DOHH2 (cell line): ENCODE data around the gene TAL2.

ENCODE experiments used
- H3F3A ChIP-seq: fragments of 200-600 bp; sonication (generic), shearing (Covaris generic); 2 replicates; pipeline ENCODE4 v1.6.0; 2016; ENCODE audit warnings: antibody characterized with exemption, mild to moderate bottlenecking; ENCODE audit not compliant: control insufficient read depth, insufficient read depth
- H3K27ac ChIP-seq: fragments of 200-600 bp; sonication (generic); 2 replicates; pipeline ENCODE4 v1.5.1; 2014; ENCODE audit warnings: low read depth, mild to moderate bottlenecking, low read length, moderate library complexity
- H3K27me3 ChIP-seq: fragments of 200-600 bp; sonication (generic); 2 replicates; pipeline ENCODE4 v1.6.1; 2014; ENCODE audit warnings: mild to moderate bottlenecking, low read length, mixed read lengths; ENCODE audit not compliant: control insufficient read depth
- H3K36me3 ChIP-seq: fragments of 200-600 bp; sonication (generic); 2 replicates; pipeline ENCODE4 v1.6.1; 2014; ENCODE audit warnings: mild to moderate bottlenecking, low read length, moderate library complexity, mixed read lengths; ENCODE audit not compliant: control insufficient read depth
- H3K4me1 ChIP-seq: fragments of 200-600 bp; sonication (generic); 2 replicates; pipeline ENCODE4 v1.6.1; 2014; ENCODE audit warnings: mild to moderate bottlenecking, low read length, mixed read lengths; ENCODE audit not compliant: control insufficient read depth
- H3K4me2 ChIP-seq: fragments of 200-600 bp; sonication (generic); 2 replicates; pipeline ENCODE4 v1.6.0; 2014; ENCODE audit warnings: mild to moderate bottlenecking, low read length, moderate library complexity
- H3K4me3 ChIP-seq: fragments of 200-600 bp; sonication (generic); 2 replicates; pipeline ENCODE4 v1.5.1; 2014; ENCODE audit warnings: mild to moderate bottlenecking, low read length, mixed read lengths
- H3K79me2 ChIP-seq: fragments of 200-600 bp; sonication (generic); 2 replicates; pipeline ENCODE4 v1.6.1; 2014; ENCODE audit warnings: mild to moderate bottlenecking, low read length, mixed read lengths; ENCODE audit not compliant: control insufficient read depth
- H3K9me2 ChIP-seq: fragments of 200-600 bp; sonication (generic); replicated peaks from 2 replicates; pipeline ENCODE4 v1.6.1; 2014; ENCODE audit warnings: mild to moderate bottlenecking, low read length, mixed read lengths; ENCODE audit not compliant: control insufficient read depth
- H3K9me3 ChIP-seq: fragments of 200-600 bp; sonication (generic); 2 replicates; pipeline ENCODE4 v1.6.1; 2014; ENCODE audit warnings: antibody characterized with exemption, low read length, mixed read lengths; ENCODE audit not compliant: control insufficient read depth, insufficient read depth
- H4K20me1 ChIP-seq: fragments of 200-600 bp; sonication (generic); 2 replicates; pipeline ENCODE4 v1.6.0; 2014; ENCODE audit warnings: low read depth, mild to moderate bottlenecking, antibody characterized with exemption, low read length, moderate library complexity; ENCODE audit not compliant: control insufficient read depth, insufficient read depth
- CTCF ChIP-seq: fragments of 200-600 bp; sonication (generic); IDR thresholded peaks from one replicate; pipeline ENCODE4 v1.5.1; 2014; ENCODE audit warnings: antibody characterized with exemption, mild to moderate bottlenecking, low read depth, low read length; ENCODE audit not compliant: poor library complexity, severe bottlenecking
- EZH2phosphoT487 ChIP-seq: fragments of 200-600 bp; sonication (generic); IDR thresholded peaks from 2 replicates; pipeline ENCODE4 v1.6.1; 2017; ENCODE audit warnings: borderline replicate concordance, mild to moderate bottlenecking, antibody characterized with exemption, low read length, moderate library complexity, mixed read lengths

TAL2 gene

GRCh38 chr9:105662184-105663104 lies at the start of gene TAL2:
Gene TAL2 (plus strand): TSS chr9:105662457. CDS start chr9:105662497, 40 bp downstream.
- no peaks in the 10 kb centered on the region for H3K27me3 ChIP-seq
- no peaks in the 10 kb centered on the region for H3K79me2 ChIP-seq
- no peaks in the 10 kb centered on the region for H4K20me1 ChIP-seq
- H3K4me1 ChIP-seq, result peaks cover 25% of the 10 kb centered on the region
- H3K9me3 ChIP-seq, result no peaks in the 10 kb centered on the region
- H3K4me3 ChIP-seq, result peak within 1 kb of the TSS; percentile 33
- H3F3A ChIP-seq, result no peaks in the 10 kb centered on the region
- no peaks in the 10 kb centered on the region for H3K36me3 ChIP-seq
- TF ChIP-seq EZH2phosphoT487 (no peak), CTCF (no peak)
- H3K4me2 ChIP-seq, result peak within 1 kb of the TSS; percentile 53
- H3K27ac ChIP-seq, result 0 out of 2 replicates have a peak within 1 kb of the TSS, but pooled peaks have one; percentile 9
- H3K9me2 ChIP-seq, result no peaks in the 10 kb centered on the region

- no peaks in the 10 kb centered on the region for H3K9me2 ChIP-seq
- H3K4me1 ChIP-seq, result no peaks in the 10 kb centered on the region
- no peaks in the 10 kb centered on the region for H3K9me3 ChIP-seq
- H4K20me1 ChIP-seq, result no peaks in the 10 kb centered on the region
- no peak overlapping the region for H3K27ac ChIP-seq
- no peak overlapping the region for H3K4me2 ChIP-seq
- H3K36me3 ChIP-seq, result no peaks in the 10 kb centered on the region; the same call in 1 of the 2 replicates
- no peak for TF ChIP-seq EZH2phosphoT487
- TF ChIP-seq CTCF, result no peak
- no peaks in the 10 kb centered on the region for H3K27me3 ChIP-seq
- H3K4me3 ChIP-seq, result no peak overlapping the region
- H3F3A ChIP-seq, result no peaks in the 10 kb centered on the region
- H3K79me2 ChIP-seq, result no peaks in the 10 kb centered on the region
Measured at GRCh38 chr9:105621001-105621400, 41.3 kb upstream of the TAL2 start.

- no peaks in the 10 kb centered on the region for H3K79me2 ChIP-seq
- no peaks in the 10 kb centered on the region for H4K20me1 ChIP-seq
- TF ChIP-seq EZH2phosphoT487, result no peak
Measured at GRCh38 chr9:105625088-105625487, 37.2 kb upstream of the TAL2 start.

GRCh38 chr9:105632807-105633206 lies 29.4 kb upstream of the TAL2 start:
- H3K36me3 ChIP-seq, result no peaks in the 10 kb centered on the region
- no peak for TF ChIP-seq CTCF
- TF ChIP-seq EZH2phosphoT487, result no peak

More at GRCh38 chr9:105625088-105625487, 37.2 kb upstream of the TAL2 start:
- Histone ChIP-seq H3K27me3 (no peaks in the 10 kb centered on the region), H3K4me1 (no peaks in the 10 kb centered on the region), H3K4me3 (no peak overlapping the region), H3K36me3 (no peaks in the 10 kb centered on the region; the same call in 1 of the 2 replicates), H3K9me2 (no peaks in the 10 kb centered on the region), H3K27ac (no peak overlapping the region), H3K4me2 (no peak overlapping the region), H3F3A (no peaks in the 10 kb centered on the region), H3K9me3 (no peaks in the 10 kb centered on the region)

More at GRCh38 chr9:105632807-105633206, 29.4 kb upstream of the TAL2 start:
- Histone ChIP-seq H4K20me1 (no peaks in the 10 kb centered on the region), H3K9me3 (no peaks in the 10 kb centered on the region), H3K79me2 (no peaks in the 10 kb centered on the region), H3K4me3 (no peak overlapping the region), H3K9me2 (no peaks in the 10 kb centered on the region), H3K4me1 (no peaks in the 10 kb centered on the region), H3K27me3 (no peaks in the 10 kb centered on the region), H3F3A (no peaks in the 10 kb centered on the region), H3K27ac (no peak overlapping the region), H3K4me2 (no peak overlapping the region)
